IPS-18c (cell line): ENCODE measurements around the gene C1orf105.

Experiments used
- H3K4me3 ChIP-seq: 2 replicates; pipeline ENCODE4 v1.7.0; 2013; ENCODE audit warnings: low read depth, mild to moderate bottlenecking, low read length, moderate library complexity; ENCODE audit not compliant: insufficient read depth
- H3K9me3 ChIP-seq: one replicate; pipeline ENCODE4 v1.6.1; 2013; ENCODE audit warnings: mild to moderate bottlenecking, low read length, moderate library complexity; ENCODE audit not compliant: control insufficient read depth, insufficient read depth

The C1orf105 gene

GRCh38 chr1:172391976-172392375, 28.5 kb upstream of the C1orf105 start:
- no peak overlapping the region for H3K4me3 ChIP-seq
- peaks cover 3% of the 10 kb centered on the region for H3K9me3 ChIP-seq

- Histone ChIP-seq H3K4me3 (no peak overlapping the region), H3K9me3 (peaks cover 2% of the 10 kb centered on the region)
These were observed 27.1 kb upstream of the C1orf105 start for GRCh38 chr1:172393354-172393753.

- Histone ChIP-seq H3K9me3 (no peaks in the 10 kb centered on the region), H3K4me3 (no peak overlapping the region)
These were observed 26.2 kb upstream of the C1orf105 start for GRCh38 chr1:172394141-172394751.

GRCh38 chr1:172394811-172395210, 25.7 kb upstream of the C1orf105 start:
- Histone ChIP-seq H3K4me3 (no peak overlapping the region), H3K9me3 (no peaks in the 10 kb centered on the region)

GRCh38 chr1:172395576-172395975, 24.9 kb upstream of the C1orf105 start:
- Histone ChIP-seq H3K4me3 (no peak overlapping the region), H3K9me3 (no peaks in the 10 kb centered on the region)

- Histone ChIP-seq H3K4me3 (no peak overlapping the region), H3K9me3 (no peaks in the 10 kb centered on the region)
These were observed 23.3 kb upstream of the C1orf105 start for GRCh38 chr1:172397221-172397620.

- no peak overlapping the region for H3K4me3 ChIP-seq
- H3K9me3 ChIP-seq: no peaks in the 10 kb centered on the region
These were observed 22.9 kb upstream of the C1orf105 start for GRCh38 chr1:172397633-172398032.

- Histone ChIP-seq H3K9me3 (no peaks in the 10 kb centered on the region), H3K4me3 (no peak overlapping the region)
These were observed 22.3 kb upstream of the C1orf105 start for GRCh38 chr1:172398193-172398592.

GRCh38 chr1:172398970-172399755, 21.3 kb upstream of the C1orf105 start:
- H3K9me3 ChIP-seq: no peaks in the 10 kb centered on the region
- no peak overlapping the region for H3K4me3 ChIP-seq

- no peak overlapping the region for H3K4me3 ChIP-seq
- no peaks in the 10 kb centered on the region for H3K9me3 ChIP-seq
These were observed 20.4 kb upstream of the C1orf105 start for GRCh38 chr1:172399756-172400721.

GRCh38 chr1:172400722-172401105, 19.8 kb upstream of the C1orf105 start:
- Histone ChIP-seq H3K9me3 (no peaks in the 10 kb centered on the region), H3K4me3 (no peak overlapping the region)

GRCh38 chr1:172401477-172401876, 19.0 kb upstream of the C1orf105 start:
- Histone ChIP-seq H3K4me3 (no peak overlapping the region), H3K9me3 (no peaks in the 10 kb centered on the region)

- no peak overlapping the region for H3K4me3 ChIP-seq
- H3K9me3 ChIP-seq: no peaks in the 10 kb centered on the region
These were observed 18.6 kb upstream of the C1orf105 start for GRCh38 chr1:172401892-172402291.

- H3K4me3 ChIP-seq: no peak overlapping the region
- H3K9me3 ChIP-seq: no peaks in the 10 kb centered on the region
These were observed 17.5 kb upstream of the C1orf105 start for GRCh38 chr1:172402878-172403569.

GRCh38 chr1:172404121-172404520, 16.4 kb upstream of the C1orf105 start:
- H3K4me3 ChIP-seq: no peak overlapping the region
- H3K9me3 ChIP-seq: no peaks in the 10 kb centered on the region

GRCh38 chr1:172405912-172406311, 14.6 kb upstream of the C1orf105 start:
- Histone ChIP-seq H3K4me3 (no peak overlapping the region), H3K9me3 (no peaks in the 10 kb centered on the region)

- no peaks in the 10 kb centered on the region for H3K9me3 ChIP-seq
These were observed 13.5 kb upstream of the C1orf105 start for GRCh38 chr1:172406968-172407367.

More at GRCh38 chr1:172406968-172407367, 13.5 kb upstream of the C1orf105 start:
- no peak overlapping the region for H3K4me3 ChIP-seq
